ENCODE measurements around the gene CGB2.
"Not testable (repeated sequence)": the region's sequence is repeated elsewhere in the genome, so short reads cannot be mapped to it uniquely, and the experiment has no call there.

CGB2 gene

GRCh38 chr19:49009828-49010227 is 21.9 kb upstream of the CGB2 start:
- Histone ChIP-seq H3K9me3 (ENCODE audit: control insufficient read depth in 2 of 2, low read length in 2 of 2) (no peaks in the 10 kb centered on the region), H3K27me3 (ENCODE audit: control insufficient read depth in 1 of 2, insufficient read depth in 2 of 2, low read length in 2 of 2) (no peaks in the 10 kb centered on the region), H3K4me3 (ENCODE audit: low read length in 2 of 2) (no peak overlapping the region), H3K36me3 (ENCODE audit: control insufficient read depth in 2 of 2, insufficient read depth in 2 of 2, low read length in 2 of 2) (peaks cover 30 to 36% of the 10 kb centered on the region in 2 donors), H3K9ac (ENCODE audit: low read length in 2 of 2) (no peak overlapping the region), H3K4me1 (ENCODE audit: control insufficient read depth, insufficient read depth, low read length) (no peaks in the 10 kb centered on the region), H3K27ac (ENCODE audit: low read length) (no peak overlapping the region)

- Histone ChIP-seq H3K27me3 (ENCODE audit: control insufficient read depth in 1 of 2, insufficient read depth in 2 of 2, low read length in 2 of 2) (no peaks in the 10 kb centered on the region), H3K9ac (ENCODE audit: low read length in 2 of 2) (no peak overlapping the region), H3K4me3 (ENCODE audit: low read length in 2 of 2) (no peak overlapping the region), H3K27ac (ENCODE audit: low read length) (no peak overlapping the region), H3K36me3 (ENCODE audit: control insufficient read depth in 2 of 2, insufficient read depth in 2 of 2, low read length in 2 of 2) (peaks cover 30 to 35% of the 10 kb centered on the region in 2 donors), H3K4me1 (ENCODE audit: control insufficient read depth, insufficient read depth, low read length) (no peaks in the 10 kb centered on the region), H3K9me3 (ENCODE audit: control insufficient read depth in 2 of 2, low read length in 2 of 2) (no peaks in the 10 kb centered on the region)
Measured at GRCh38 chr19:49010453-49010852, 21.2 kb upstream of the CGB2 start.

GRCh38 chr19:49011194-49011593 is 20.5 kb upstream of the CGB2 start:
- peaks cover 30 to 38% of the 10 kb centered on the region in 2 donors for H3K36me3 ChIP-seq (ENCODE audit: control insufficient read depth in 2 of 2, insufficient read depth in 2 of 2, low read length in 2 of 2)

GRCh38 chr19:49014123-49014869 is 17.4 kb upstream of the CGB2 start:
- Histone ChIP-seq H3K36me3 (ENCODE audit: control insufficient read depth in 2 of 2, insufficient read depth in 2 of 2, low read length in 2 of 2) (peaks cover 22 to 25% of the 10 kb centered on the region in 2 donors), H3K4me1 (ENCODE audit: control insufficient read depth, insufficient read depth, low read length) (peaks cover 14% of the 10 kb centered on the region), H3K9ac (ENCODE audit: low read length in 2 of 2) (no peak overlapping the region), H3K4me3 (ENCODE audit: low read length in 2 of 2) (no peak overlapping the region), H3K9me3 (ENCODE audit: control insufficient read depth in 2 of 2, low read length in 2 of 2) (no peaks in the 10 kb centered on the region), H3K27me3 (ENCODE audit: control insufficient read depth in 1 of 2, insufficient read depth in 2 of 2, low read length in 2 of 2) (peaks cover 0 to 15% of the 10 kb centered on the region in 2 donors), H3K27ac (ENCODE audit: low read length) (no peak overlapping the region)

More at GRCh38 chr19:49011194-49011593, 20.5 kb upstream of the CGB2 start:
- Histone ChIP-seq H3K4me1 (ENCODE audit: control insufficient read depth, insufficient read depth, low read length) (no peaks in the 10 kb centered on the region), H3K9ac (ENCODE audit: low read length in 2 of 2) (no peak overlapping the region), H3K4me3 (ENCODE audit: low read length in 2 of 2) (no peak overlapping the region), H3K9me3 (ENCODE audit: control insufficient read depth in 2 of 2, low read length in 2 of 2) (no peaks in the 10 kb centered on the region), H3K27me3 (ENCODE audit: control insufficient read depth in 1 of 2, insufficient read depth in 2 of 2, low read length in 2 of 2) (no peaks in the 10 kb centered on the region), H3K27ac (ENCODE audit: low read length) (no peak overlapping the region)

DNA sequence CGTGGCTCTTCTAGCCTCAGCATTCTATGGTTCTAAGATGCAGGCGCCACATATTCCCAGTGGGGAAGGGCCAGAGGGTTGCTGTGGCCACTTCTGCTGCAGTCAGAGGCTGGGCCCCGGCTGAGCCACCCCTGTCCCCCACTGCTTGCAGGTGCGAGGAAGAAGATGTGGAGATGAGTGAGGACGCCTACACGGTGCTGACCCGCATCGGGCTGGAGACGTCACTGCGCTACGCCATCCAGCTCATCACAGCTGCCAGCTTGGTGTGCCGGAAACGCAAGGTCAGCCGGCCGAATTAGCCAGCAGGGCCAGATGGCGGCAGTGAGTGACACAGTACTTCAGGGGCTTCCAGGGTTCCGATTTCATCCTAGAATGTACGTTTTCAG is 16.8 kb upstream of the CGB2 start:
- Histone ChIP-seq H3K4me1 (ENCODE audit: control insufficient read depth, insufficient read depth, low read length) (peaks cover 14% of the 10 kb centered on the region), H3K36me3 (ENCODE audit: control insufficient read depth in 2 of 2, insufficient read depth in 2 of 2, low read length in 2 of 2) (peaks cover 20% of the 10 kb centered on the region in 2 donors), H3K27me3 (ENCODE audit: control insufficient read depth in 1 of 2, insufficient read depth in 2 of 2, low read length in 2 of 2) (peaks cover 0 to 18% of the 10 kb centered on the region in 2 donors)

DNA sequence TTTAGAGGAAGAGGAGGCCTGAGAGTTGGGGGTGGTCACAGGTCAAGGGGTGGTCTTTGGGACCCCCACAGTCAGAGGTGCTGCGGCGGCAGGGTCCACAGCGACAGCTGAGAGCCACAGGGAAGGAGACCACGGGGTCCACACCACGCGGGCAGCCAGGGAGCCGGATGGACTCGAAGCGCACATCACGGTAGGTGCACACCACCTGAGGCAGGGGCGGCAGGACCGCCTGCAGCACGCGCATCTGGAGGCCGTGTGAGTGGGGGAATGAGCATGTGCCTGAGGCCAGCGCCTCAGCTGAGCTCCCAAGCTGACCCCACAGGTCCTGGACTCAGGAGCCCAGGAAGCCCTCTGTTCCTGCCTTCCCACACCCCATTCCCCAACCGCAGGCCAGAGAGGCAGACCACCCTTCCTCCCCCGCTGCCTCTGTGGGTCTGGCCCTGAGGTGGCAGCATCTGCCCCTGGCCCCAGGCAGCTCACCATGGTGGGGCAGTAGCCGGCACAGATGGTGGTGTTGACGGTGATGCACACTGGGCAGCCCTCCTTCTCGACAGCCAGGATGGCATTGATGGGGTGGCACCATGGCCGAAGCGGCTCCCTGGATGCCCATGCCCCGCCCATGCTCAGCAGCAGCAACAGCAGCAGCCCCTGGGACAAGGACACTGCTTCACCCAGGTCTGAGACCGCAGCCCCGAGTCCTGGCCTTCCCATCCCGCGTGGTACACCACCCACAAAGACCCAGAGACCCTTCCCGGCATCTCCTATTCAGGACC is 15.4 kb upstream of the CGB2 start:
- Histone ChIP-seq H3K4me1 (ENCODE audit: control insufficient read depth, insufficient read depth, low read length) (peaks cover 14% of the 10 kb centered on the region), H3K4me3 (ENCODE audit: low read length in 2 of 2) (no peak overlapping the region), H3K9me3 (ENCODE audit: control insufficient read depth in 2 of 2, low read length in 2 of 2) (no peaks in the 10 kb centered on the region), H3K36me3 (ENCODE audit: control insufficient read depth in 2 of 2, insufficient read depth in 2 of 2, low read length in 2 of 2) (peaks cover 7 to 14% of the 10 kb centered on the region in 2 donors), H3K27me3 (ENCODE audit: control insufficient read depth in 1 of 2, insufficient read depth in 2 of 2, low read length in 2 of 2) (peaks cover 6 to 24% of the 10 kb centered on the region in 2 donors), H3K9ac (ENCODE audit: low read length in 2 of 2) (no peak overlapping the region), H3K27ac (ENCODE audit: low read length) (no peak overlapping the region)

More for the DNA sequence above, 16.8 kb upstream of the CGB2 start:
- H3K4me3 ChIP-seq (ENCODE audit: low read length in 2 of 2) = no peak overlapping the region
- no peak overlapping the region for H3K9ac ChIP-seq (ENCODE audit: low read length in 2 of 2)
- H3K27ac ChIP-seq (ENCODE audit: low read length) = no peak overlapping the region
- H3K9me3 ChIP-seq (ENCODE audit: control insufficient read depth in 2 of 2, low read length in 2 of 2) = no peaks in the 10 kb centered on the region

DNA sequence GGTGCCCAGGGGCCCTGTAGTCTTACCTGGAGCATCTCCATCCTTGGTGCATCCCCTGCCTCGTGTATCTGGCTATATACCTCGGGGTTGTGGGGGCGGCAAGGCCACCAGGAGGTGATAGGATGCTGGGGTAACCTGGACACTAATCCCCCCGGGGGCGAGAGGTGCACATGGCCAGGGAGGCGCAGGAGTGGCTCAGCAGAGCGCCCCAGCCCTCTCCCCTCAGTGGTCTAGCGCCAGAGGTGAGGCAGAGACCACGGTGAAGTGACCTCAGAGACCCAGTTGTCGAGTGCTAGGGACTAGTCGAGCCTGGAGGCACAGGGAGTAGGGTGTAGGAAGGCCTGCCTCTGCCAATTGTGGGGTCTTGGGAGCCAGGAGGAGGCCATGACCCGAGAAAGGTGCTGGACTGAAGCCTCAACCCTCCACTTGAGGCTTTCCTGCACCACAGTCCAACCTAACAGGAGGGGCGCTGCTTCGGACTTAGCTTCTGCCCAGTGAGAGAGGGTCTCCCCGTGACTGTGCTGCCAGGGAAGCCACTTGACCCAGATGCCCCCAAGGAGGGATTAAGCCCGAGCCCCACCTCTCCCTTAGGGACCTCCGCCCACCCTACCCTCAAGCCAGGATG is 14.5 kb upstream of the CGB2 start, which contains the start of gene LHB:
TSS of gene LHB (minus strand) at position 51 of the 625 bp plus-strand sequence. CDS start at position 41, 10 bp downstream.
- Histone ChIP-seq H3K9me3 (ENCODE audit: control insufficient read depth in 2 of 2, low read length in 2 of 2) (no peaks in the 10 kb centered on the region), H3K36me3 (ENCODE audit: control insufficient read depth in 2 of 2, insufficient read depth in 2 of 2, low read length in 2 of 2) (peaks cover 0 to 12% of the 10 kb centered on the region in 2 donors), H3K27me3 (ENCODE audit: control insufficient read depth in 1 of 2, insufficient read depth in 2 of 2, low read length in 2 of 2) (peaks cover 6 to 24% of the 10 kb centered on the region in 2 donors), H3K4me3 (ENCODE audit: low read length in 2 of 2) (peak within 1 kb of the TSS; percentile 38 to 71), H3K9ac (ENCODE audit: low read length in 2 of 2) (no peak within 1 kb of the TSS), H3K27ac (ENCODE audit: low read length) (no peak within 1 kb of the TSS), H3K4me1 (ENCODE audit: control insufficient read depth, insufficient read depth, low read length) (peaks cover 14% of the 10 kb centered on the region)

DNA sequence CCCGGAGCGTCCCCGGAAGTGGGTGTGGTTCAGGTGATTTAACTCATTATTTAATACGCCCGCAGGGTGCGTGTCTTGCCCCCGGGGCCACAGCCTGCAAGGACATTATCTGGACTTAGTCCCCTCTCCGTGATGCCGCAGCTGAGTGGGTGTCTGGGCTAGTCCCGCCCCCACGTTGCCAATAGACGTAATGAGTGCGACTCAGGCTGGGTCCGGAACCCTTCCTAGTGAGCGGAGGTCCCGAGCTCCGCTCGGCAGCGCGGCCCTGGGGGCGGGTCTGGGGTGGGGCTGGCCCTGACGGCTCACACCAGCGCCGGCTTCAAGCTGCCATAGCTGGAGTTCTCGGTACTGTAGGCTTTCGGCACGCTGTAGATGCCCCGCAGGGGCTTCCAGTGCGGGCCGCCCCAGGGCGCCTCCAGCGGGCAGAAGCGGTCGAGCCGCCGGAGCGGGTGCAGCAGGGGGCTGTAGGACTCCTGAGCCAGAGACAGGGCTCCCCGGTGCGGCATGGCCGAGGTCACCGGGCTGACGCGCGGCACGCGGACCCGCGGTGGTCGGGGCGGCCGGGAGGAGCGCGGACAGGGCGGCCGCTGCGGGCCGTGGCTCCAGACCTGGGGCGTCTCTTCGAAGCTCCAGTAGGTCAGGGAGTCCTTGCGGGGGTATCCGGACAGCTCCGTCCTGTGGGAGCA is 13.9 kb upstream of the CGB2 start:
- H3K27me3 ChIP-seq (ENCODE audit: control insufficient read depth in 1 of 2, insufficient read depth in 2 of 2, low read length in 2 of 2) = peaks cover 6 to 24% of the 10 kb centered on the region in 2 donors
- no peaks in the 10 kb centered on the region for H3K9me3 ChIP-seq (ENCODE audit: control insufficient read depth in 2 of 2, low read length in 2 of 2)
- H3K27ac ChIP-seq (ENCODE audit: low read length) = no peak overlapping the region
- H3K9ac ChIP-seq (ENCODE audit: low read length in 2 of 2) = peak overlapping the region in 1 of 2 donors; percentile 17
- H3K36me3 ChIP-seq (ENCODE audit: control insufficient read depth in 2 of 2, insufficient read depth in 2 of 2, low read length in 2 of 2) = peaks cover 0 to 12% of the 10 kb centered on the region in 2 donors
- peak overlapping the region; percentile 38 to 71 for H3K4me3 ChIP-seq (ENCODE audit: low read length in 2 of 2)
- peaks cover 14% of the 10 kb centered on the region for H3K4me1 ChIP-seq (ENCODE audit: control insufficient read depth, insufficient read depth, low read length)

DNA sequence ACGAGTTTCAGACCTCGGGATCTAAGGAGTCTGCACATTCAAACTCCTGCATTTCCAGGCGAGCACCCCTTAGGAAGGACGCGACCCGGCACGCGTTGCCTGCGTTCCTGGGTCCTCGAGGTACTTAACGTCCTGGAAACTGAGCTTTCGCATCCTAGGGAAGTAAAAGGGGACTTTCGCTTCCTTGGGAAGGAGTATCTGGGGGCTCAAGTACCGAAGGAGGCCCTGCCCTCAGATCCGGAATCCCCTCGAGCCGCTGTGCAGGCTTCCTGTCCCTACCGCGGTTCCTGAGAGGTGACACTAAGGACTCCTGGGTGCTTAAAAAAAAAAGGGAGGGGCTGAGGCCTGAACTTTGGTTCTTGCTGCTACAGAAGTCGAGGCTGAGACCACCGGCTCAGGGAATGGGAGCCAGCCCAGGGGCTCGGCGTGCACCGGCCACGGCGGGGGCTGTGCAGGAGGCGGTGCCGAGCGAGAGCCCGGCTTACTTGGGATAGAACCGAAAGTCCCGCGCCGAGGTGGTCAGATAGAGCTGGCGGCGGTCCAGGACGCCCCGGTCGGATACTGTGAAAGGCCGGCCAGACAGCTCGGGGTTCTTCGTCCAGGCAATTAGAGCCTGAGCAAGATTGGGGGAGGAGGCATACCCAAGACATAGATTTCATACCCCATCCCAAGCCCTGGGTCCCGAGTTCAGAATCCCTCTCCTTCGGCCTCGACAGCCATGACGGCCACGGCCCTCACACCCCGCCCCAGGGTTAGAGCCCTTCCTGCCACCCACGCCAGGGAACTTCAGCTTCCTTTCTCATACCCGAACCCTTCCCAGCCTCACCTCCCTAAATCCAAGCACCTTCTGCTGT is 13.1 kb upstream of the CGB2 start:
- not testable (repeated sequence) for H3K9me3 ChIP-seq (ENCODE audit: control insufficient read depth in 2 of 2, low read length in 2 of 2); H3K27ac ChIP-seq (ENCODE audit: low read length)
- H3K36me3 ChIP-seq (ENCODE audit: control insufficient read depth in 2 of 2, insufficient read depth in 2 of 2, low read length in 2 of 2) = peaks cover 0 to 12% of the 10 kb centered on the region in 2 donors
- peak overlapping the region in 1 of 2 donors; percentile 17 for H3K9ac ChIP-seq (ENCODE audit: low read length in 2 of 2)
- H3K4me3 ChIP-seq (ENCODE audit: low read length in 2 of 2) = peak overlapping the region; percentile 38 to 71
- H3K4me1 ChIP-seq (ENCODE audit: control insufficient read depth, insufficient read depth, low read length) = peaks cover 14% of the 10 kb centered on the region
- H3K27me3 ChIP-seq (ENCODE audit: control insufficient read depth in 1 of 2, insufficient read depth in 2 of 2, low read length in 2 of 2) = peaks cover 6 to 24% of the 10 kb centered on the region in 2 donors

Measured in stomach smooth muscle (tissue), 2 donors.